GM06990 (cell line): ENCODE measurements around the gene CALCOCO2.

ENCODE experiments used
- DNase-seq: peaks from one replicate; pipeline ENCODE4 v3.0.0-alpha.2; 2011; ENCODE audit not compliant: insufficient read length; ENCODE audit errors: extremely low read depth
- H3K27me3 ChIP-seq: replicated peaks from 2 replicates; pipeline ENCODE4 v1.6.0; 2011; ENCODE audit warnings: low read length; ENCODE audit not compliant: control insufficient read depth, insufficient read depth
- H3K36me3 ChIP-seq: 2 replicates; pipeline ENCODE4 v1.5.1; 2011; ENCODE audit warnings: low read length; ENCODE audit not compliant: control insufficient read depth, insufficient read depth
- H3K4me3 ChIP-seq: replicated peaks from 2 replicates; pipeline ENCODE4 v1.5.1; 2011; ENCODE audit warnings: low read depth, mild to moderate bottlenecking, control low read depth, low read length
- CTCF ChIP-seq: IDR thresholded peaks from 2 replicates; pipeline ENCODE4 v1.5.1; 2011; ENCODE audit warnings: low read length, control low read depth, mild to moderate bottlenecking, inconsistent platforms; ENCODE audit not compliant: insufficient read depth, poor library complexity, severe bottlenecking

Gene CALCOCO2

GRCh38 chr17:48890086-48890485, 59.3 kb downstream of the CALCOCO2 start:
- TF ChIP-seq CTCF, result no peak
- no peaks in the 10 kb centered on the region for H3K27me3 ChIP-seq
- H3K4me3 ChIP-seq, result no peak overlapping the region
- peaks cover 3% of the 10 kb centered on the region; the same call in 1 of the 2 replicates for H3K36me3 ChIP-seq
- no peak for DNase-seq

- H3K27me3 ChIP-seq, result no peaks in the 10 kb centered on the region
- no peak for DNase-seq
- TF ChIP-seq CTCF, result no peak
- peaks cover 15% of the 10 kb centered on the region for H3K36me3 ChIP-seq
- H3K4me3 ChIP-seq, result peak overlapping the region; percentile 99
Observed at GRCh38 chr17:48892940-48893645, 62.3 kb downstream of the CALCOCO2 start.

GRCh38 chr17:48893646-48894508, 63.0 kb downstream of the CALCOCO2 start:
- no peak for TF ChIP-seq CTCF
- peaks cover 19% of the 10 kb centered on the region for H3K36me3 ChIP-seq
- H3K4me3 ChIP-seq, result peak overlapping the region; percentile 99
- DNase-seq, result no peak
- no peaks in the 10 kb centered on the region for H3K27me3 ChIP-seq

- Histone ChIP-seq H3K36me3 (peaks cover 19% of the 10 kb centered on the region), H3K27me3 (no peaks in the 10 kb centered on the region), H3K4me3 (no peak overlapping the region)
- no peak for DNase-seq
- TF ChIP-seq CTCF, result no peak
Observed at GRCh38 chr17:48894886-48895285, 64.1 kb downstream of the CALCOCO2 start.

- no peak for DNase-seq
- TF ChIP-seq CTCF, result no peak
- H3K4me3 ChIP-seq, result no peak overlapping the region
- H3K36me3 ChIP-seq, result peaks cover 7% of the 10 kb centered on the region
- H3K27me3 ChIP-seq, result no peaks in the 10 kb centered on the region
Observed at GRCh38 chr17:48901241-48901640, 70.4 kb downstream of the CALCOCO2 start.
